GM12801 (cell line): ENCODE measurements around the gene AFDN.

ENCODE experiments used
- CTCF ChIP-seq: IDR thresholded peaks from one replicate; pipeline ENCODE4 v1.5.1; 2011; ENCODE audit warnings: control low read depth; ENCODE audit not compliant: insufficient read length; ENCODE audit errors: extremely low read depth

AFDN gene

GRCh38 chr6:167941822-167942221, 115.1 kb downstream of the AFDN start:
- no peak for TF ChIP-seq CTCF

- TF ChIP-seq CTCF = no peak
These were observed 117.4 kb downstream of the AFDN start for GRCh38 chr6:167944130-167944529.

GRCh38 chr6:167946007-167946406, 119.3 kb downstream of the AFDN start:
- no peak for TF ChIP-seq CTCF

GRCh38 chr6:167946604-167947003, 119.9 kb downstream of the AFDN start:
- no peak for TF ChIP-seq CTCF

GRCh38 chr6:167947716-167948115, 121.0 kb downstream of the AFDN start:
- TF ChIP-seq CTCF = no peak

- TF ChIP-seq CTCF = no peak
These were observed 122.0 kb downstream of the AFDN start for GRCh38 chr6:167948716-167949115.

- no peak for TF ChIP-seq CTCF
These were observed 122.5 kb downstream of the AFDN start for GRCh38 chr6:167949121-167949684.
